IPS-18a (cell line): ENCODE data around the gene REG3G.

Experiments
- H3K27ac ChIP-seq: one replicate; pipeline ENCODE4 v1.5.1; 2013; ENCODE audit warnings: low read length
- H3K27me3 ChIP-seq: one replicate; pipeline ENCODE4 v1.6.1; 2013; ENCODE audit warnings: mild to moderate bottlenecking, low read length; ENCODE audit not compliant: control insufficient read depth, insufficient read depth
- H3K36me3 ChIP-seq: one replicate; pipeline ENCODE4 v1.6.1; 2013; ENCODE audit warnings: low read depth, low read length; ENCODE audit not compliant: control insufficient read depth
- H3K4me1 ChIP-seq: one replicate; pipeline ENCODE4 v1.6.1; 2013; ENCODE audit warnings: low read depth, low read length; ENCODE audit not compliant: control insufficient read depth
- H3K4me3 ChIP-seq: one replicate; pipeline ENCODE4 v1.5.1; 2013; ENCODE audit warnings: low read length
- H3K9ac ChIP-seq: one replicate; pipeline ENCODE4 v1.6.1; 2013; ENCODE audit warnings: mild to moderate bottlenecking, low read length, moderate library complexity
- H3K9me3 ChIP-seq: one replicate; pipeline ENCODE4 v1.6.1; 2013; ENCODE audit warnings: low read depth, low read length; ENCODE audit not compliant: control insufficient read depth

REG3G gene

GRCh38 chr2:78992807-78993517, 32.5 kb upstream of the REG3G start:
- H3K4me1 ChIP-seq: no peaks in the 10 kb centered on the region
- peaks cover 38% of the 10 kb centered on the region for H3K27me3 ChIP-seq
- H3K9ac ChIP-seq: no peak overlapping the region

DNA sequence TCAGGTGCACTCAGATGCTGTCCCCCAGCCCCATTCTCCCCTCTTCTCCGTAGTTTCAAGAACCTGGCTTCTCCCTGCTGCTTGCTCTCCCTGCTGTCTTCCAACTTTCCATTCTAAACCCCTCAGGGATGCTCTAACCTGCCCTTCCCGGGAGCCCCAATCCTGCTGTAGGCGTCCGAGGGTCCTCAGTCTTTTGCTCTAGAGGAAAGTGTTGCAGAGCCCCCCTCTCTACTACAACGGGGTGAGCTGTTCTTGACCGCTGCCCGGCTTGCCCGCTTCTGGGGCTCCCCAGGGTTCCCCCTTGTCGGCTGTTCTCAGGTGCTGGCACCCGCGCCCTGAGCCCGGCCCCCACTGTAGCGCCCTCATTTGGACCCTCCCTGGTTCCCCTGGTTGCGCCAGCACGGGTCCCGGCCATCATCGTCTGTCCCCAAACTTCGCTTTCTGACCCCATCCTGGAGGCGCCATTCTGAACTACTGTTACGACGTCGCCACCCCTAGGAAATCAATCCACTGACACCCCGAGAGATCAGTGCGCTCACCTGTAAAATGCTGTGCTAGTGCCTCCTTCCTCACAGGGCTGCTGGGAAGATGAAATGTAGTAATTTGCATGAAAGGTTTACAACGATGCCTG, 31.9 kb upstream of the REG3G start:
- Histone ChIP-seq H3K27me3 (peaks cover 38% of the 10 kb centered on the region), H3K36me3 (no peaks in the 10 kb centered on the region), H3K4me1 (no peaks in the 10 kb centered on the region), H3K9me3 (no peaks in the 10 kb centered on the region), H3K4me3 (peak overlapping the region; percentile 66), H3K9ac (no peak overlapping the region), H3K27ac (no peak overlapping the region)

More at GRCh38 chr2:78992807-78993517, 32.5 kb upstream of the REG3G start:
- Histone ChIP-seq H3K9me3 (no peaks in the 10 kb centered on the region), H3K27ac (no peak overlapping the region), H3K36me3 (no peaks in the 10 kb centered on the region), H3K4me3 (peak overlapping the region; percentile 66)

GRCh38 chr2:78994789-78995188, 30.7 kb upstream of the REG3G start:
- no peaks in the 10 kb centered on the region for H3K36me3 ChIP-seq
- H3K9ac ChIP-seq: no peak overlapping the region
- peaks cover 38% of the 10 kb centered on the region for H3K27me3 ChIP-seq
- H3K4me3 ChIP-seq: no peak overlapping the region
- no peaks in the 10 kb centered on the region for H3K9me3 ChIP-seq
- H3K27ac ChIP-seq: no peak overlapping the region
- H3K4me1 ChIP-seq: no peaks in the 10 kb centered on the region

GRCh38 chr2:78999406-78999805, 26.1 kb upstream of the REG3G start:
- Histone ChIP-seq H3K27ac (no peak overlapping the region), H3K4me1 (no peaks in the 10 kb centered on the region), H3K4me3 (no peak overlapping the region), H3K36me3 (no peaks in the 10 kb centered on the region), H3K9me3 (no peaks in the 10 kb centered on the region), H3K9ac (no peak overlapping the region), H3K27me3 (peaks cover 14% of the 10 kb centered on the region)

GRCh38 chr2:79000008-79000576, 25.4 kb upstream of the REG3G start:
- no peak overlapping the region for H3K4me3 ChIP-seq
- no peak overlapping the region for H3K27ac ChIP-seq
- no peaks in the 10 kb centered on the region for H3K36me3 ChIP-seq
- no peaks in the 10 kb centered on the region for H3K9me3 ChIP-seq
- no peaks in the 10 kb centered on the region for H3K4me1 ChIP-seq
- H3K27me3 ChIP-seq: peaks cover 7% of the 10 kb centered on the region
- no peak overlapping the region for H3K9ac ChIP-seq

DNA sequence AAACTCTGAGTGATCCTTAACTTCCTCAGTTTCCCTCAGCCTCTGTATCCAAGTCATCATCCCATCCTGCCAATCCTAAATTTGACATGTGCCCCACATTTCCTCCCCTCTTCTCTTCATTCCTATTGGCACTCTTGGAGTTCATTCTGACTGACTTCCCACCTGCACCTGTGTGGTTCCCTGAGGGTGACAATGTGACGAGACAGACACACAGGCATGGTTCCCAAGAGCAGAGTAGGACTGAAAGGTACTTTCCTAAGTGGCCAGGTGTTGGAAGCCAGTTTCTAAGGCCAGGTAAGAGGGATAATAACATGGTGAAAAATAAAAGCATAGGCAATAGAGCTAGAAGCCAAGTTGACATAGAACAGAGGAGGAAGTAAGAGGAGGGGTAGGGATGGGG, 24.2 kb upstream of the REG3G start:
- H3K4me3 ChIP-seq: no peak overlapping the region
- H3K9me3 ChIP-seq: no peaks in the 10 kb centered on the region
- H3K27me3 ChIP-seq: peaks cover 1% of the 10 kb centered on the region
- H3K4me1 ChIP-seq: no peaks in the 10 kb centered on the region
- H3K27ac ChIP-seq: no peak overlapping the region
- no peak overlapping the region for H3K9ac ChIP-seq
- no peaks in the 10 kb centered on the region for H3K36me3 ChIP-seq

DNA sequence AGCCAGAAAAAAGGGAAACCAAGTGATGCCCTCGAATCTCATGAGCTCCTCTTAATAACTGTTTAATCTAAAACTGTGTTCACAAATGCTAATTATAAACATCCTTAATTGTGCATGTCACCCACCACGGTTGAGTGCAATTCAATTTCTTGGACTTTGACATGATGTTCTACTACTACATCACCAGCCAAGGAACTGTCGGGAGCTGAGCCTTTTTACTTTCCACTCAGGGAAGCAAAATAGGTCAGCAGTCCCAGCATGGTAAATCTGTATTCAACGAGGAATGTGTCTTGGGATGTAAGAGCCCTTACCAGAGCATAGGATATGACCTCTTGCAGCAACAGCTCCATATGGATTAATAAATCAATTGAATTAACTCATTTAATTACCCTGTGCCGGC, 20.8 kb upstream of the REG3G start:
- Histone ChIP-seq H3K27me3 (no peaks in the 10 kb centered on the region), H3K27ac (no peak overlapping the region), H3K9me3 (no peaks in the 10 kb centered on the region), H3K9ac (no peak overlapping the region), H3K4me1 (no peaks in the 10 kb centered on the region), H3K36me3 (no peaks in the 10 kb centered on the region), H3K4me3 (no peak overlapping the region)

- no peak overlapping the region for H3K9ac ChIP-seq
- no peak overlapping the region for H3K4me3 ChIP-seq
- H3K36me3 ChIP-seq: no peaks in the 10 kb centered on the region
- no peaks in the 10 kb centered on the region for H3K27me3 ChIP-seq
- no peaks in the 10 kb centered on the region for H3K4me1 ChIP-seq
- H3K27ac ChIP-seq: no peak overlapping the region
- no peaks in the 10 kb centered on the region for H3K9me3 ChIP-seq
Measured at GRCh38 chr2:79005216-79005615, 20.3 kb upstream of the REG3G start.

DNA sequence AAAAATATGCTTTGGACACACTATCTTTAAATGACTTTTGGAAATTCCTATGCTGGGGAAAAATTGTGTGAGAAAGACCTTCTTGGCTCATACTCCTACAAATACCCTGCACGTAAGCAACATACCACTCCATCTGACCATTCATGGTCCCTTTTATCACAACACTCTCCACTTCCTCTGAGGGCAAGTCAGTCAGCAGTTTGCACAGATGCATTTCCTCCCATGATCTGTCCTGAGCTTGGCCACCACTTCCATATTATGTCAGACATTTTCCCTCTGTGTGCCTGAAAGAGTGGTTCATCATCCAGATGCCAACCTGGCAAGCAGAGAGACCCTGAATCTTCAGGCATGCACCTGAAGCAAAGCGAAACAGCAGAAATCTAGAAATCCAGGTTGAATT, 16.1 kb upstream of the REG3G start:
- H3K9me3 ChIP-seq: no peaks in the 10 kb centered on the region
- no peaks in the 10 kb centered on the region for H3K4me1 ChIP-seq
- no peak overlapping the region for H3K27ac ChIP-seq
- H3K27me3 ChIP-seq: no peaks in the 10 kb centered on the region
- H3K4me3 ChIP-seq: no peak overlapping the region
- no peaks in the 10 kb centered on the region for H3K36me3 ChIP-seq
- H3K9ac ChIP-seq: no peak overlapping the region

DNA sequence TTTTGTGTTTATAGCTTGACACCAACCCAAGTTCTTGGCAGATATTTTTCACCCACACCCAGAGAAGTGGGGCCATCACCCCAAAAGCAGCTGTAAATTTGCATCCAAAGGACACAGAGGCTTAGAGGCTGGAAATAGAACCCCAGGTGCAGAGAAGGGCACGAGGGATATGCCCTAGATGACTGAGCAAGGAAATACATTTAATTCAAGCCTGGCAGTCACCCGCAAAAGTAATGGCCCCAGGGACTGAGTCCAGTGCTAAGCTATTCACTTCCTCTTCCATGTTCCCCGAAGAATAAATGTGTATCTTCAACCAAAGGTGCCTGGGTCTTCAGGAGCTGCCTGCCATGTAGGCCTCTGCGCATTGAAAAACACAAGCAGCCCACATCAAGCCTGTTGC, 14.0 kb upstream of the REG3G start:
- no peak overlapping the region for H3K27ac ChIP-seq
- no peak overlapping the region for H3K9ac ChIP-seq
- no peaks in the 10 kb centered on the region for H3K36me3 ChIP-seq
- H3K9me3 ChIP-seq: no peaks in the 10 kb centered on the region
- no peaks in the 10 kb centered on the region for H3K27me3 ChIP-seq
- no peaks in the 10 kb centered on the region for H3K4me1 ChIP-seq
- no peak overlapping the region for H3K4me3 ChIP-seq

GRCh38 chr2:79013629-79014028, 11.9 kb upstream of the REG3G start:
- H3K27me3 ChIP-seq: no peaks in the 10 kb centered on the region
- no peak overlapping the region for H3K4me3 ChIP-seq
- H3K9me3 ChIP-seq: no peaks in the 10 kb centered on the region
- H3K4me1 ChIP-seq: no peaks in the 10 kb centered on the region
- no peak overlapping the region for H3K9ac ChIP-seq
- H3K36me3 ChIP-seq: no peaks in the 10 kb centered on the region
- no peak overlapping the region for H3K27ac ChIP-seq

- no peaks in the 10 kb centered on the region for H3K36me3 ChIP-seq
- no peak overlapping the region for H3K9ac ChIP-seq
- no peak overlapping the region for H3K27ac ChIP-seq
- no peaks in the 10 kb centered on the region for H3K27me3 ChIP-seq
- H3K4me3 ChIP-seq: no peak overlapping the region
- H3K4me1 ChIP-seq: no peaks in the 10 kb centered on the region
- H3K9me3 ChIP-seq: no peaks in the 10 kb centered on the region
Measured at GRCh38 chr2:79016342-79016741, 9.2 kb upstream of the REG3G start.
